ENCODE data around the gene PYM1.
"Not testable (repeated sequence)": the region's sequence is repeated elsewhere in the genome, so short reads cannot be mapped to it uniquely, and the experiment has no call there.

PYM1 gene

GRCh38 chr12:55915482-55915859 is 12.2 kb downstream of the PYM1 start:
- DNase-seq (ENCODE audit: low read depth in 1 of 2, low spot score in 1 of 2): no peak

DNA sequence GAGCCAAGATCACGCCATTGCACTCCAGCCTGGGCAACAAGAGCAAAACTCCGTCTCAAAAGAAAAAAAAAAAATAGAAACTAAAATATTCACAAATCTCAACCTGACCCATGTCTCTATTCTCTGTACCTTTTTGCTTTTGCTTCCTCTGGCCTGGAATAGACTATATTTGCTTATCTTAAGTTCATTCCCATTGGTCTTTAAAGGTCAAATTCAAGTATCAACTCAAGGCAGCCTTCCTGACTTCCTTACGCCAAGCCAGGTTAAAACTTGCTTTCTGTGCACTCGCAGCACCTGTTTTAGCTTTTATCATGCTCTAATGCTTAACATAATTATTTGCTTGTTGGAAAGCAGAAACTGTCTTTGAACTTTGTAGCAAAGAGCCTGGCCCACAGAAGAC is 14.8 kb downstream of the PYM1 start:
- DNase-seq (ENCODE audit: low read depth in 1 of 2, low spot score in 1 of 2): no peak

DNA sequence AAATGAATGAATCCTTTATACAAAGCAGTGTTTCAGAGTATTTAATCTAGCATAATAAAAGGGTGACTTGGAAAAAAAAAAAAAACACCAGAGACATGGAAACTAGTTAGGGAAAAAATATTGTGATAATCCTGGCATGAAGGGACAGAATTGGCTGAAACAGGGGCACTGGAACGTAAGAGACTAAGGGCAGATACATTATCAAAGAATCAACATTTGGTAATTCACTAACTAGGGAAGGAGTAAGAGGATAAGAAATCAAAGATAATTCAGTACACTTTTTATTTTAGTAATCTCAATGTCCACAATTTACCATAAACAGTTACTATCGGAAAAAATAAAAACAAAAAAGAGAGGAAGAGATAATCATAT is 18.2 kb downstream of the PYM1 start:
- no peak for DNase-seq (ENCODE audit: low read depth in 1 of 2, low spot score in 1 of 2)

GRCh38 chr12:55908726-55909512 is 18.8 kb downstream of the PYM1 start:
- DNase-seq (ENCODE audit: low read depth in 1 of 2, low spot score in 1 of 2): no peak

DNA sequence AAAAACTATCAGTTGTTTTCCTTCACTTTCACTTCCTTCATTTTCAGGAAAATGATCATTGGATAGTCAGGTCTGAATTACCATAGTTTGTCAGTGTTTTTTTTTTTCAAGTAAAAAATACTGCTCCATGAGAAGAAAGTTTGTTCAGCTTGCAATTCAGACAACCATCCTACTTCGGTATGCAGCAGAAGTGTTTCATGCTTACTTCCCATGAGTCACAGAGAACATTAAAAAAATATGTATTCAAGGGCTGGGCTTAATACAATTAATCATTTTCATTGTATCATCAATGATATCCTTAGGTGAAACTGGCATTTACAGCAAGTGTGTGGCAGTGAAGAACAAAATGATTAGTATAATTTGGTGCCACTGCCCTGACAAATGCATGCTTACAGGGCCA is 21.6 kb downstream of the PYM1 start:
- DNase-seq (ENCODE audit: low read depth in 1 of 2, low spot score in 1 of 2): no peak

GRCh38 chr12:55901881-55902490 is 25.7 kb downstream of the PYM1 start:
- no peak for DNase-seq (ENCODE audit: low read depth in 1 of 2, low spot score in 1 of 2)

DNA sequence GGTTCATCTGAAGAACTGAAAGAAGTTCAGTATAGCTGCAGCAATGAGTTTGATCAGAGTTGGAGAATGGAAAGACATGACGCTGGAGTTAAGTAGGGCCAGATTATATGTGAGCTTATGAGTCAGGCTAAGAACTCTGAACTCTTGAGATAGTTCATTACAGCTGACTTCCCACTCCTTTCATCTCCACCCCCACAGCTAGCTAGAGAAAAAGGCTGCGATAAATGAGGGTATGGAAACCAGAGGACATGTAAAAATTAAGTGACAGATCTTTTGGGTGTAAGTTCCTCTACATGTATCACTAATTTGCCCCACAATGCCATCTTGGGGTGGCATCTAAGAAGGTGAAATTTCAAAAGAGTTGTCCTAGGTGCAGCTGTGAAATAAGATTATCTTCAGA is 28.6 kb downstream of the PYM1 start:
- DNase-seq (ENCODE audit: low read depth in 1 of 2, low spot score in 1 of 2): no peak

DNA sequence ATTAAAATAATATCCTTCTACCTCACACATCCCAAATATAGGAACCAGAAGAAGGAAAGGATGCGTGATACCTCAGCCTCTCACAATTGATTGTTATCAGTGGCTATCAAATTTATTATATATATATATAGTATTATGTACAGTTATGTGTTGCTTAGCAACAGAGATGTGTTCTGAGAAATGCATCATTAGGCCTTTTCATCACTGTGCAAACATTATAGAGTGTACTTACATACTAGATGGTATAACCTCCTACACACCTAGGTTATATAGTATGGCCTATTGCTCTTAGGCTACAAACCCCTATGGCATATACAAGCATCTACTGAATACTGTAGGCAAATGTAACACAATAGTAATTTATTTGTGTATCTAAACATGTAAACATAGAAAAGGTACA is 34.0 kb downstream of the PYM1 start:
- DNase-seq (ENCODE audit: low read depth in 1 of 2, low spot score in 1 of 2): no peak

- no peak for DNase-seq (ENCODE audit: low read depth in 1 of 2, low spot score in 1 of 2)
Observed at GRCh38 chr12:55891310-55891709, 36.4 kb downstream of the PYM1 start.

GRCh38 chr12:55885113-55885512 is 42.6 kb downstream of the PYM1 start:
- no peak for DNase-seq (ENCODE audit: low read depth in 1 of 2, low spot score in 1 of 2)

DNA sequence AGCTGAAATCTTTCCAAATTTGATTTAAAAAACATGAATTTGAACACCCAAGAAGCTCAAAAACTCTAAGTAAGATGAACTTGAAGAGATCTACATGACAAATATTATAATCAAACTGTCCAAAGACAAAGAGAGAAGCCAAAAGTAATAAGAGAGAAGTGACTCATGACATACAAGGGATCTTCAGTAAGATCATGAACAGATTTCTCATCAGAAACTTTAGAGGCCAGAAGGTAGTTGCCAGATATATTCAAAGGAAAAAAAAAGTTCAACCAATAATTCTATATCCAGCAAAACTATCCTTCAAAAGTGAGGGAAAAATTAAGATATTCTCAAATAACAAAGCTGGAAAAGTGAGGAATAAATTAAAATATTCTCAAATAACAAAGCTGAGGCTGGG is 49.9 kb downstream of the PYM1 start:
- DNase-seq (ENCODE audit: low read depth in 1 of 2, low spot score in 1 of 2): no peak

- DNase-seq (ENCODE audit: low read depth in 1 of 2, low spot score in 1 of 2): no peak
Observed at GRCh38 chr12:55875704-55876467, 51.8 kb downstream of the PYM1 start.

GRCh38 chr12:55874443-55874842 is 53.3 kb downstream of the PYM1 start:
- no peak for DNase-seq (ENCODE audit: low read depth in 1 of 2, low spot score in 1 of 2)

GRCh38 chr12:55866454-55867004 is 61.2 kb downstream of the PYM1 start:
- not testable (repeated sequence) for DNase-seq (ENCODE audit: low read depth in 1 of 2, low spot score in 1 of 2)

- DNase-seq (ENCODE audit: low read depth in 1 of 2, low spot score in 1 of 2): no peak
Observed at GRCh38 chr12:55865327-55865726, 62.4 kb downstream of the PYM1 start.

DNA sequence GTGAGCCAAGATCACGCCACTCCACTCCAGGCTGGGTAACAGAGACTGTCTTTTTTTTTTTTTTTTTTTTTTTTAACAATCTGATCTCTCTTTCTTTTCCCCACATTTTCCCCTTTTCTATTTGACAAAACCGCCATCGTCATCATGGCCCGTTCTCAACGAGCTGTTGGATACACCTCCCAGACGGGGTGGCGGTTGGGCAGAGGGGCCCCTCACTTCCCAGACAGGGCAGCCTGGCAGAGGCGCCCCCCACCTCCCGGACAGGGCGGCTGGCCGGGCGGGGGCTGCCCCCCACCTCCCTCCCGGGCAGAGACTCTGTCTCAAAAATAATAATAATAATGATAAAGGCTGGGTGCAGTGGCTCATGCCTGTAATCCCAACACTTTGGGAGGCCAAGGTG is 64.8 kb downstream of the PYM1 start:
- not testable (repeated sequence) for DNase-seq (ENCODE audit: low read depth in 1 of 2, low spot score in 1 of 2)

DNA sequence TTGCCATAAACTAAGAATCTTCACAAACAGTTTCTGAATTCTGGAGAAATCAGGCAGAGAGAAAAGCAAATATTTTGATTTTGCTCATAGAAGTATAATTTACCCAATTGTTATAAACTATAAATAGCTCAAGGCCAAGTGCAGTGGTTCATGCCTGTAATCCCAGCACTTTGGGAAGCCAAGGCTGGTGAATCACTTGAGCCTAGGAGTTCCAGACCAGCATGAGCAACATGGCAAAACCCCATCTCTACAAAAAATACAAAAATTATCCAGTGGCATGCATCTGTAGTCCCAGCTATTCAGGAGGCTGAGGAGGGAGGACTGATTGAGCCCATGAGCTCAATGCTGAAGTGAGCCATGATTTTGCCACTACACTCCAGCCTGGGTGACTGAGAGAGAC is 65.4 kb downstream of the PYM1 start:
- no peak for DNase-seq (ENCODE audit: low read depth in 1 of 2, low spot score in 1 of 2)

- DNase-seq (ENCODE audit: low read depth in 1 of 2, low spot score in 1 of 2): no peak
Observed at GRCh38 chr12:55861871-55862270, 65.8 kb downstream of the PYM1 start.

GRCh38 chr12:55861396-55861795 is 66.3 kb downstream of the PYM1 start:
- DNase-seq (ENCODE audit: low read depth in 1 of 2, low spot score in 1 of 2): no peak

GRCh38 chr12:55852740-55853139 is 75.0 kb downstream of the PYM1 start:
- DNase-seq (ENCODE audit: low read depth in 1 of 2, low spot score in 1 of 2): no peak

Measured in activated T-helper 1 cell treated with anti-CD3 and anti-CD28 coated beads, Interleukin-2, amount 50 U/mL, for 16 hours (primary cell).